ENCODE results near the gene JUN.

GRCh38 chr1:58754683-58755467, 29.0 kb downstream of the JUN start:
- TF ChIP-seq CTCF (IDR thresholded peaks at IDR 0.05) (no peak), POLR2A (IDR thresholded peaks at IDR 0.05) (no peak)
